ENCODE data around the gene IQSEC1. TPM values are rescaled to one million over a fixed set of nuclear protein-coding genes. Genes with fewer than 3 reads are reported as not detected.

The IQSEC1 gene
- total RNA-seq, 1 experiment from 2014 or later = 28.1 TPM

DNA sequence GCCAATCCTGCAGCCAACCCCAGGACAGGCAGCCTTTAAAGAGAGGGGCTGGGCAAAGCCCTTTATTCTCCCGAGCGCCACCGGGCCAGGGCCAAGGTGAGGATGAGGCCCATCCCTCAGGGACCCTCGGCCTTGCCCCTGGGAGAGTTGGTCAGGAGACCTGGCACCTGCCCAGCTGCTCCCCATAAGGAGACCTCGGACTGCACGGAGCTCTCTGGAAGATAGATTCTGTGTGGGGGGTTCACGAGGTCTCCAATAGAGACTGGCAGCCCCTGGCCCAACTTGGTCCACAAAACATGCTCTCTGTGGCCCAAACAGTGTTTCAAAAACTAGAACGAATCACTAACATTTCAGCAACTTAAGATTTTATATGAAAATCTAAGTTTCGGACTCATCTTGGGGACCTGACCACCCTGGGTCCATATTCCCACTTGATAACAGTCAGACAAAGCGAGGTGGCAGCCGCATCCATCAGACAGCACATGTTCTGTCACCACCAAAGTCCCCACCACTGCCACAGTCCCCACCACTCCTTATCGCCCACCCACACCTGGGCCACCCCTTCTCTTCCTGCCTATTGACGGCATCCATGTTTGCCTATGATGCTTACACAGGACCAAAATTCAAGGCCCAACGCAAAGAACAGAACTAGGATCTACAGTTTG, 117.4 kb downstream of the IQSEC1 start:
- no peak overlapping the region for H3K9ac ChIP-seq (ENCODE audit: low read length)
- no peak overlapping the region for H3K27ac ChIP-seq (ENCODE audit: low read depth, low read length)
- no peaks in the 10 kb centered on the region for H3K9me2 ChIP-seq (ENCODE audit: insufficient read depth)
- DNase-seq (ENCODE audit: low read depth, low spot score) (no peak), ATAC-seq (no peak)
- POLR2A ChIA-PET = interaction anchor here (0.6 kb wide), 1 partner anchor 12 kb away, joined by 5 read pairs; no protein-coding TSS in a partner anchor
- TF ChIP-seq, protein P1, sequence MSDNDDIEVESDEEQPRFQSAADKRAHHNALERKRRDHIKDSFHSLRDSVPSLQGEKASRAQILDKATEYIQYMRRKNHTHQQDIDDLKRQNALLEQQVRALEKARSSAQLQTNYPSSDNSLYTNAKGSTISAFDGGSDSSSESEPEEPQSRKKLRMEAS (IDR thresholded peaks at IDR 0.05) = no peak
- TF ChIP-seq JUND (IDR thresholded peaks at IDR 0.05) (no peak), YY1 (IDR thresholded peaks at IDR 0.05; ENCODE audit: extremely low read depth, insufficient replicate concordance, low read depth, low read length) (no peak), POLR2A (IDR thresholded peaks at IDR 0.05; ENCODE audit: borderline replicate concordance, extremely low read depth, insufficient read depth, insufficient read length) (no peak), SRF (IDR thresholded peaks at IDR 0.05; ENCODE audit: low read depth) (no peak), ZFX (IDR thresholded peaks at IDR 0.05) (no peak), FOSL1 (IDR thresholded peaks at IDR 0.05; ENCODE audit: low read depth) (no peak), EZH2 (IDR thresholded peaks at IDR 0.05) (no peak), SIN3A (IDR thresholded peaks at IDR 0.05; ENCODE audit: low read depth) (no peak), POLR2AphosphoS5 (IDR thresholded peaks at IDR 0.05; ENCODE audit: low read depth, low read length) (no peak), CEBPB (IDR thresholded peaks at IDR 0.05; ENCODE audit: low read depth) (no peak), RAD21 (IDR thresholded peaks at IDR 0.05; ENCODE audit: low read depth) (no peak), ELF1 (IDR thresholded peaks at IDR 0.05; ENCODE audit: borderline replicate concordance, low read depth) (no peak), TCF7L2 (IDR thresholded peaks at IDR 0.05; ENCODE audit: borderline replicate concordance, extremely low read depth, insufficient read depth, insufficient read length) (no peak), ZNF274 (IDR thresholded peaks at IDR 0.05; ENCODE audit: low read depth, low read length) (no peak)
- TF ChIP-seq, protein P2, sequence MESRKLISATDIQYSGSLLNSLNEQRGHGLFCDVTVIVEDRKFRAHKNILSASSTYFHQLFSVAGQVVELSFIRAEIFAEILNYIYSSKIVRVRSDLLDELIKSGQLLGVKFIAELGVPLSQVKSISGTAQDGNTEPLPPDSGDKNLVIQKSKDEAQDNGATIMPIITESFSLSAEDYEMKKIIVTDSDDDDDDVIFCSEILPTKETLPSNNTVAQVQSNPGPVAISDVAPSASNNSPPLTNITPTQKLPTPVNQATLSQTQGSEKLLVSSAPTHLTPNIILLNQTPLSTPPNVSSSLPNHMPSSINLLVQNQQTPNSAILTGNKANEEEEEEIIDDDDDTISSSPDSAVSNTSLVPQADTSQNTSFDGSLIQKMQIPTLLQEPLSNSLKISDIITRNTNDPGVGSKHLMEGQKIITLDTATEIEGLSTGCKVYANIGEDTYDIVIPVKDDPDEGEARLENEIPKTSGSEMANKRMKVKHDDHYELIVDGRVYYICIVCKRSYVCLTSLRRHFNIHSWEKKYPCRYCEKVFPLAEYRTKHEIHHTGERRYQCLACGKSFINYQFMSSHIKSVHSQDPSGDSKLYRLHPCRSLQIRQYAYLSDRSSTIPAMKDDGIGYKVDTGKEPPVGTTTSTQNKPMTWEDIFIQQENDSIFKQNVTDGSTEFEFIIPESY (IDR thresholded peaks at IDR 0.05; ENCODE audit: extremely low read depth, insufficient replicate concordance, low read length) = no peak
- TF ChIP-seq, protein P3, sequence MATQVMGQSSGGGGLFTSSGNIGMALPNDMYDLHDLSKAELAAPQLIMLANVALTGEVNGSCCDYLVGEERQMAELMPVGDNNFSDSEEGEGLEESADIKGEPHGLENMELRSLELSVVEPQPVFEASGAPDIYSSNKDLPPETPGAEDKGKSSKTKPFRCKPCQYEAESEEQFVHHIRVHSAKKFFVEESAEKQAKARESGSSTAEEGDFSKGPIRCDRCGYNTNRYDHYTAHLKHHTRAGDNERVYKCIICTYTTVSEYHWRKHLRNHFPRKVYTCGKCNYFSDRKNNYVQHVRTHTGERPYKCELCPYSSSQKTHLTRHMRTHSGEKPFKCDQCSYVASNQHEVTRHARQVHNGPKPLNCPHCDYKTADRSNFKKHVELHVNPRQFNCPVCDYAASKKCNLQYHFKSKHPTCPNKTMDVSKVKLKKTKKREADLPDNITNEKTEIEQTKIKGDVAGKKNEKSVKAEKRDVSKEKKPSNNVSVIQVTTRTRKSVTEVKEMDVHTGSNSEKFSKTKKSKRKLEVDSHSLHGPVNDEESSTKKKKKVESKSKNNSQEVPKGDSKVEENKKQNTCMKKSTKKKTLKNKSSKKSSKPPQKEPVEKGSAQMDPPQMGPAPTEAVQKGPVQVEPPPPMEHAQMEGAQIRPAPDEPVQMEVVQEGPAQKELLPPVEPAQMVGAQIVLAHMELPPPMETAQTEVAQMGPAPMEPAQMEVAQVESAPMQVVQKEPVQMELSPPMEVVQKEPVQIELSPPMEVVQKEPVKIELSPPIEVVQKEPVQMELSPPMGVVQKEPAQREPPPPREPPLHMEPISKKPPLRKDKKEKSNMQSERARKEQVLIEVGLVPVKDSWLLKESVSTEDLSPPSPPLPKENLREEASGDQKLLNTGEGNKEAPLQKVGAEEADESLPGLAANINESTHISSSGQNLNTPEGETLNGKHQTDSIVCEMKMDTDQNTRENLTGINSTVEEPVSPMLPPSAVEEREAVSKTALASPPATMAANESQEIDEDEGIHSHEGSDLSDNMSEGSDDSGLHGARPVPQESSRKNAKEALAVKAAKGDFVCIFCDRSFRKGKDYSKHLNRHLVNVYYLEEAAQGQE (IDR thresholded peaks at IDR 0.05; ENCODE audit: low read depth) = no peak
- TF ChIP-seq, protein P4, sequence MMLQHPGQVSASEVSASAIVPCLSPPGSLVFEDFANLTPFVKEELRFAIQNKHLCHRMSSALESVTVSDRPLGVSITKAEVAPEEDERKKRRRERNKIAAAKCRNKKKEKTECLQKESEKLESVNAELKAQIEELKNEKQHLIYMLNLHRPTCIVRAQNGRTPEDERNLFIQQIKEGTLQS (IDR thresholded peaks at IDR 0.05) = no peak
- H3K4me1 ChIP-seq (ENCODE audit: control insufficient read depth in 1 of 2, insufficient read depth in 2 of 2, low read length in 2 of 2) = no peaks in the 10 kb centered on the region
- H3K4me2 ChIP-seq (ENCODE audit: low read length) = no peak overlapping the region
- H2AFZ ChIP-seq (ENCODE audit: low read depth, low read length, poor library complexity, severe bottlenecking) = no peak overlapping the region
- CTCF ChIA-PET = no interaction called here
- no peaks in the 10 kb centered on the region for H3K27me3 ChIP-seq (ENCODE audit: insufficient read depth, low read length)
- RAD21 ChIA-PET (ENCODE audit: low non-redundant PET in 1 of 2, low total read pairs in 2 of 2, uncharacterized antibody in 2 of 2, unreplicated experiment in 2 of 2) = no interaction called here
- intact Hi-C loops (cut with micrococcal nuclease) = no loop called here
- H3K4me3 ChIP-seq (replicated peaks in 1 of 2; ENCODE audit: low read depth in 1 of 2, low read length in 2 of 2) = no peak overlapping the region
- BruUV-seq (replicated peaks) = no TSS peak
- no peaks in the 10 kb centered on the region for H3K36me3 ChIP-seq (ENCODE audit: control insufficient read depth in 1 of 2, insufficient read depth in 2 of 2, low read length in 2 of 2)
- no peaks in the 10 kb centered on the region for H3K9me3 ChIP-seq (ENCODE audit: control insufficient read depth in 1 of 2, insufficient read depth in 1 of 2, low read depth in 1 of 2, low read length in 2 of 2)
- peaks cover 25% of the 10 kb centered on the region; the same call in 1 of the 2 replicates for H3K79me2 ChIP-seq (ENCODE audit: insufficient read depth, low read length)
- no peaks in the 10 kb centered on the region for H4K20me1 ChIP-seq (ENCODE audit: insufficient read depth)
